ENCODE results near the gene ELMO1. TPM values are rescaled to one million over a fixed set of nuclear protein-coding genes. Genes with fewer than 3 reads are reported as not detected.

ELMO1 gene
- total and polyA plus RNA-seq, 4 donors: 6.7 to 51.5 (median 14.8) TPM

DNA sequence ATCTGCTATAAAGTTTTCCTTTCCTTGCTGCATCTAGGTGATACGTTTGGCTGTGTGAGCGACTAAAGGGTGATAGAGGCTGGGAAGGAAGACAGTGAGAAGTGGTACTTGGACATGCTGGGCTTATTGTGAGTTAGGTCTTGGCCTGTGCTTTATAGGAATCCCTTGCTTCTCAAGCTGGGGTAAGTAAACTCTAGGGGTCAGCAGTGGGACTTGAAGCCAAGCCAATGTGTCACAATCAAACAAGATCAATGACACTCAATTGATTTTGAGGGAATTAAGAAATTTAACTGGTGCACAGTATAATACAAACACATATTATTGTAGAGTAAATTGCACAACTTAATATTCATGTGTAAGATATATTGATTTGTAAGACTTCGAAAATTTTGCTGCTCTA is 568.6 kb downstream of the ELMO1 start (continued):
- no peak for TF ChIP-seq REST (IDR thresholded peaks at IDR 0.05)
- TF ChIP-seq TAF1 (conservative IDR thresholded peaks at IDR 0.05): no peak
- no peak for TF ChIP-seq JUND (IDR thresholded peaks at IDR 0.05)
- peak in 1 of 2 donors; percentile 61 for TF ChIP-seq RXRA (IDR thresholded peaks at IDR 0.05)
- TF ChIP-seq GABPA (IDR thresholded peaks at IDR 0.05 in 1 of 2, conservative IDR thresholded peaks at IDR 0.05 in 1 of 2): no peak
- TF ChIP-seq HNF4A (conservative IDR thresholded peaks at IDR 0.05): peak in 1 of 2 donors; percentile 41

DNA sequence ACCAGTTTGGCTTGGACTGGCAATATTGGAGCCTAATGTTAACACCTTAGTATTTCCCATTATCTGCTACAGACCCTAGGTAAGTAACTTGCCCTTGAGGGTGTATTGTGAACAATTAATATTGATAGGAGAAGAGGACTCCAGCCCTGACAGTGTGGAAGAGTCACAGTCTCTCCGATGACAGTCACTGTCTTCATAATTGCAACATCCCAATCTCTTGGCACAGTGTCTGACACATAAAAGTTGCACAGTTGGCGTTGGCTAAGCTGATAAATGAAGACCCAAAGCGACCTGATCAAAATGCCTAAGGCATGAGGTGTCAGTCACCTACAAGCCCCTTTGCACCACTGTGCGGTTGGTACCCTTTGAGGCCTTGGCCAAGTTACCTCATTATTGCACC is 569.6 kb downstream of the ELMO1 start:
- Histone ChIP-seq H3K9me3 (ENCODE audit: control insufficient read depth in 4 of 4, low read length in 3 of 4) (no peaks in the 10 kb centered on the region), H3K27ac (ENCODE audit: low read depth in 1 of 2, low read length in 2 of 2) (no peak overlapping the region), H3K27me3 (ENCODE audit: control insufficient read depth in 4 of 4, insufficient read depth in 4 of 4, low read length in 3 of 4) (no peaks in the 10 kb centered on the region), H3K9ac (ENCODE audit: low read depth in 1 of 2, low read length in 2 of 2) (no peak overlapping the region), H3K4me1 (ENCODE audit: control insufficient read depth in 4 of 4, insufficient read depth in 4 of 4, low read length in 3 of 4) (peaks cover 0 to 12% (median 0%) of the 10 kb centered on the region in 4 donors), H3K4me3 (ENCODE audit: low read depth in 1 of 3, low read length in 3 of 3) (no peak overlapping the region), H3K36me3 (ENCODE audit: control insufficient read depth in 4 of 4, insufficient read depth in 3 of 4, low read depth in 1 of 4, low read length in 3 of 4) (peaks cover 0 to 16% (median 11%) of the 10 kb centered on the region in 4 donors)
- 42% methylated on average over 4 of the region's 4 CpGs for WGBS
- no peak for DNase-seq (ENCODE audit: low spot score)
- TF ChIP-seq JUND (IDR thresholded peaks at IDR 0.05) (no peak), ATF3 (IDR thresholded peaks at IDR 0.05) (no peak), REST (IDR thresholded peaks at IDR 0.05) (no peak), EGR1 (IDR thresholded peaks at IDR 0.05; ENCODE audit: low read depth in 2 of 2) (no peak), YY1 (IDR thresholded peaks at IDR 0.05) (no peak), RXRA (IDR thresholded peaks at IDR 0.05) (no peak), HNF4A (conservative IDR thresholded peaks at IDR 0.05) (peak in 1 of 2 donors; percentile 20), RAD21 (IDR thresholded peaks at IDR 0.05) (peak in 1 of 2 donors; percentile 42), FOXA1 (IDR thresholded peaks at IDR 0.05) (no peak)
- TF ChIP-seq, protein P1, sequence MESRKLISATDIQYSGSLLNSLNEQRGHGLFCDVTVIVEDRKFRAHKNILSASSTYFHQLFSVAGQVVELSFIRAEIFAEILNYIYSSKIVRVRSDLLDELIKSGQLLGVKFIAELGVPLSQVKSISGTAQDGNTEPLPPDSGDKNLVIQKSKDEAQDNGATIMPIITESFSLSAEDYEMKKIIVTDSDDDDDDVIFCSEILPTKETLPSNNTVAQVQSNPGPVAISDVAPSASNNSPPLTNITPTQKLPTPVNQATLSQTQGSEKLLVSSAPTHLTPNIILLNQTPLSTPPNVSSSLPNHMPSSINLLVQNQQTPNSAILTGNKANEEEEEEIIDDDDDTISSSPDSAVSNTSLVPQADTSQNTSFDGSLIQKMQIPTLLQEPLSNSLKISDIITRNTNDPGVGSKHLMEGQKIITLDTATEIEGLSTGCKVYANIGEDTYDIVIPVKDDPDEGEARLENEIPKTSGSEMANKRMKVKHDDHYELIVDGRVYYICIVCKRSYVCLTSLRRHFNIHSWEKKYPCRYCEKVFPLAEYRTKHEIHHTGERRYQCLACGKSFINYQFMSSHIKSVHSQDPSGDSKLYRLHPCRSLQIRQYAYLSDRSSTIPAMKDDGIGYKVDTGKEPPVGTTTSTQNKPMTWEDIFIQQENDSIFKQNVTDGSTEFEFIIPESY (IDR thresholded peaks at IDR 0.05): no peak

Data from liver (tissue), 9 donors.